NCI-H774 (cell line): ENCODE results near the gene ROCK2.
"Not testable (repeated sequence)": the region's sequence is repeated elsewhere in the genome, so short reads cannot be mapped to it uniquely, and the experiment has no call there.

Experiments
- DNase-seq: peaks from one replicate; lab custom pipeline; 2025; lab: John Stamatoyannopoulos, UW

ROCK2 gene

GRCh38 chr2:11267931-11268330 lies 76.5 kb downstream of the ROCK2 start:
- no peak for DNase-seq

GRCh38 chr2:11264818-11265217 lies 79.6 kb downstream of the ROCK2 start:
- DNase-seq, result no peak

GRCh38 chr2:11264007-11264406 lies 80.4 kb downstream of the ROCK2 start:
- no peak for DNase-seq

- DNase-seq, result no peak
Measured at GRCh38 chr2:11263177-11263576, 81.3 kb downstream of the ROCK2 start.

GRCh38 chr2:11262438-11262837 lies 82.0 kb downstream of the ROCK2 start:
- not testable (repeated sequence) for DNase-seq

- not testable (repeated sequence) for DNase-seq
Measured at GRCh38 chr2:11261564-11261963, 82.9 kb downstream of the ROCK2 start.

GRCh38 chr2:11260979-11261378 lies 83.5 kb downstream of the ROCK2 start:
- DNase-seq, result no peak

- DNase-seq, result no peak
Measured at GRCh38 chr2:11257964-11258363, 86.5 kb downstream of the ROCK2 start.

- DNase-seq, result no peak
Measured at GRCh38 chr2:11257078-11257477, 87.4 kb downstream of the ROCK2 start.

- DNase-seq, result no peak
Measured at GRCh38 chr2:11256166-11256565, 88.3 kb downstream of the ROCK2 start.

DNA sequence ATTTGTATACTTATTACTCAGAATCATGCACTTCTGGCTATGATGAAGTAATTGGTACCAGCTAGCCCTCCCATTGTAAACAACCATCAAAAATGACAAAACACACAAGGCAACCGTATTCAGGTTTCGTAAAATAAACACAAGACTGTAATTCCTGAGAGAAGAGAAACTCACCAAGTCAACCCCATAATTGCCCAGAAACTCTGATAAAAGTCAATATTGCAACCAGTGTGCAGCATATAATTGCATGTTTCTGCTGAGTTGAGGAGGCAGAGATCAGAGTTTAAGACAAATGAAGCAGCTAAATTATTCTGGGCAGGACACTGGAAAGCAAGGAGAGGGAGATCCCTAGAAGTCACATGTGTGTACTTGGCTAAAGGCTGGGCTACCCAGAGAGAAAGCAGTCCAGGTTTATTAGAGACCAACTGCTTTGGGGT lies 90.3 kb downstream of the ROCK2 start:
- DNase-seq, result peak; percentile 29

GRCh38 chr2:11252458-11252857 lies 92.0 kb downstream of the ROCK2 start:
- not testable (repeated sequence) for DNase-seq

DNA sequence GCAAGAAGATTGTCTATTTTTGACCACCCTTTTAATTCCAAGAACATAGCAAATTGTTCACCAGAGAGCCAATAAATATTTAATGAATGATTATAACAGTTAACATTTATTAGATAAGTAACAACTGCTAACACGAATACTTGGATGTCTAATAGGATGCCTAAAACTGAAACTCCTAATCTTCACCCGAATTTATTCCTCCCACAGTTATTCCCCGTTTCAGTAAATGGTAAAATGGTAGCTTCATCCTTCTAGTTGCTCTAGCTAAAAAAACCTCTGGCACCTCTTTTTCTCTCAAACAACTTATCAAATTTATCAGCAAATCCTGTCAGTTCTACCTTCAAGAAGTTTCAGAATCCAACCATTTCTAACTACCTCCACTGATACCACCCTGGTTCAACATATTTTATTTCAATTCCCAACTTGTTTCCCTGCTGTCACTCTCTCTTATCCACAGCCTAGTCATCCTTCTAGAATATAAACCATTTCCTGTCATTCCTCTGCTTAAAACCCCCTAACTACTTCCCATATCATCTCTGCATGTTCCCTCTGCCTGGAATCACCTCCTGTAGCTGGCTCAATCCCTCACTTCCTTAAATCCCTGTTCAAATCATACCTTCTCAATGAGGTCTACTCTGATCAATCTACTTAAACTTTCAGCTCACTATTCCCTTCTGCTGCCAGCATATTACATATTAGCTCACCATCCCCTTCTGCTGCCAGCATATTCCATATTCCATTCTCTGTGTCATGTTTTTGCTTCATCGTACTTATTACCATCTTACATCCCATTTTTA lies 93.8 kb downstream of the ROCK2 start:
- DNase-seq, result no peak

DNA sequence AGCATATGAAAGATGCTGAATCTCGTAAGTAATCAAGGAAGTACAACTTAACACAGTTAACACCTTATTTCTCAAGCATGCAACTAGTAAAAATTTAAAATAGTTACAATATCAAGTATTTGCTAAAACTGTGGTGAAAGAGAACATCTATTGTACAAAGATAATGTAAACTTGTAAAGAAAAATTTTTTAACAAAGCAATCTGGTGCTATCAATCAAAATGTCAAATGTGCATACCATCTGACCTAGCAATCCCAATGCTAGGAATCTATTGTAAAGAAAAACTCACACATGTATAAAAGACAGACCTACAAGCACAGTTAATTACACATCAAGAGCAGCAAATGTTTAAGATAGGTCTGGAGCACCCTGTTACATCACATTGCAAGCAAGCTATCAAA lies 99.1 kb downstream of the ROCK2 start:
- DNase-seq, result no peak

DNA sequence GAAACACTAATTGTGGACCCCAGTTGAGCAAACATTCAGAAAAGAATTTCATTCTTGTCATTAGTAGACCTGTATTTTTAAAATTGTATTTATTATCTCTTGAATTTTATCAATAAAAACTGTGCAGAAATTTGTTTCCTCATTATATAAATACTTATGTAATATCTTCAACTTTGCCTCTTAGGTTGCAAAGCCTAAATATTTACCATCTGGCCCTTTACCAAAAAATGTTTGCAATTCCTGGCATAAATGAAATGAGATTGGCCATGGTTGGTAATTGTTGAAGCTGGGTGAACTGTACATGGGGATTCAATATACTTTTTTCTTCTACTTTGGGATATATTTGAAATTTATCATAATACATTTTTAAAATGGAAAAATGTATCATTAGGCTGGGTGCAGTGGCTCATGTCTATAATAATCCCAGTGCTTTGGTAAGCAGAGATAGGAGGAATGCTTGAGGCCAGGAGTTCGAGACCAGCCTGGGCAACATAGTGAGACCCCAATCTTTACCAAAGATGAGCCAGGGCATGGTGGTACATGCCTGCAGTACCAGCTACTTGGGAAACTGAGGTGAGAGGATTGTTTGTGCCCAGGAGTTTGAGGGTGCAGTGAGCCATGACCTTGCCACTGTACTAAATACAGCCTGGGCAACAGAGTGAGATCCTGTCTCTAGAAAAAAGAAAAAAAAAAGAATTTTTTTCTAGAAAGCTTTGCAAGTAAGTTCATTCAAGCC lies 100.2 kb downstream of the ROCK2 start:
- no peak for DNase-seq

- DNase-seq, result no peak
Measured at GRCh38 chr2:11243512-11243911, 100.9 kb downstream of the ROCK2 start.

GRCh38 chr2:11242542-11243174 lies 101.8 kb downstream of the ROCK2 start:
- DNase-seq, result no peak

GRCh38 chr2:11241412-11242203 lies 102.8 kb downstream of the ROCK2 start:
- DNase-seq, result no peak

GRCh38 chr2:11239666-11240462 lies 104.6 kb downstream of the ROCK2 start:
- DNase-seq, result no peak

DNA sequence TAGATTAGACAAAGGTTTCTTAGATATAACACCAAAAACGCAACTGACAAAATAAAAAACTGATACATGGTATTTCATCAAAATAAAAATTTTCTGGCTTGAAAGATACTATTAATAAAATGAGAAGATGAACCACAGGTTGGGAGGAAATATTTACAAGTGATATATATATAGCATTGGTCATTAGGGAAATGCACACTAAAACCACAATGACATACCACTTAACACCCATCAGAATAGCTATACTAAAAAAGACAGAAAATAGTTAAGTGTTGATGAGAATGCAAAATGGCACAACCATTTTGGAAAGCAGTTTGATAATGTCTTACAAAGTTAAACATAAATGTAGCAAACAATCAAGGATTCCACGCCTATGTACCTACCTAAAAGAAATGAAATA lies 105.3 kb downstream of the ROCK2 start:
- DNase-seq, result no peak

DNA sequence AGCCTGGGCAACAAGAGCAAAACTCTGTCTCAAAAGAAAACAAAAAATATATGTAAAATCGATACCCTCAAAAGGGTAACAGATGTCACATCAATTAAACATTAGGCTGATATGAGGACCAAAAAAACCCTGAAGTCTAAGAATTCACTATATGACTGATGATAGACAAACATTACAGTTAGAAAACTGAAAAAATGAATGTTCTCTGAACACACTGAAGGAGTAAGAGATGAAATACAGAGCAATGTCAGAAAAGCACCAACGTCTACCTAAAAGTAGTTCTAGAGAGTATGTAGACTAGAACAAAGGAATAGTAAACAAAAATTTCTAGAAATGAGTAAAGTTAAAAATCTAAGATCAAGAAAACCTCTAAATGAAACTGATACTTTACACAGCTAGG lies 107.3 kb downstream of the ROCK2 start:
- DNase-seq, result no peak
